Naive thymus-derived CD4-positive, alpha-beta T cell (primary cell): ENCODE measurements around the gene NCAM1. TPM values are rescaled to one million over a fixed set of nuclear protein-coding genes. Genes with fewer than 3 reads are reported as not detected.

Experiments
- ATAC-seq: fragments of 150-1000 bp; cut with Tn5 transposase; 2 replicates; pipeline ENCODE4 v1.10.0; 2021; ENCODE audit warnings: mild to moderate bottlenecking, moderate library complexity
- CTCF ChIA-PET: fragments of 350-600 bp; sonication (Branson Sonifier 250); formaldehyde crosslinking; loops from one replicate; lab custom pipeline; 2021; ENCODE audit warnings: antibody characterized with exemption; lab: Charles Lee
- POLR2A ChIA-PET: fragments of 350-600 bp; sonication (Branson Sonifier 250); formaldehyde crosslinking; loops from one replicate; lab custom pipeline; 2021; ENCODE audit warnings: antibody characterized with exemption, inconsistent platforms; lab: Charles Lee
- DNase-seq, 9 donors: peaks; one replicate each; pipeline versions ENCODE4 v3.0.0 to v3.0.0-alpha.2; 2020 to 2022; ENCODE audit warnings: mixed read lengths in 1 of 9
- H3K27ac ChIP-seq: one replicate; pipeline ENCODE4 v1.7.0; 2013; ENCODE audit warnings: mild to moderate bottlenecking, low read depth, low read length, moderate library complexity
- H3K27me3 ChIP-seq, 2 donors: one replicate each; pipeline ENCODE4 v1.7.0; 2013; ENCODE audit warnings: low read length in 2 of 2, mild to moderate bottlenecking in 2 of 2, moderate library complexity in 2 of 2; ENCODE audit not compliant: control insufficient read depth in 2 of 2, insufficient read depth in 2 of 2
- H3K36me3 ChIP-seq, 3 experiments: 1 replicate in 2 of 3; 2 replicates in 1 of 3; pipeline ENCODE4 v1.7.0; 2013; ENCODE audit warnings: low read length in 3 of 3, mild to moderate bottlenecking in 3 of 3, moderate library complexity in 1 of 3; ENCODE audit not compliant: insufficient read depth in 3 of 3, control insufficient read depth in 2 of 3
- H3K4me1 ChIP-seq, 2 donors: one replicate each; pipeline ENCODE4 v1.7.0; 2013; ENCODE audit warnings: low read length in 2 of 2, mild to moderate bottlenecking in 2 of 2, moderate library complexity in 1 of 2; ENCODE audit not compliant: control insufficient read depth in 2 of 2, insufficient read depth in 2 of 2
- H3K4me3 ChIP-seq: 2 replicates; pipeline ENCODE4 v1.7.0; 2013; ENCODE audit warnings: mild to moderate bottlenecking, low read length
- H3K9me3 ChIP-seq, 3 experiments: 1 replicate in 2 of 3; 2 replicates in 1 of 3; pipeline ENCODE4 v1.7.0; 2013; ENCODE audit warnings: low read length in 3 of 3; ENCODE audit not compliant: control insufficient read depth in 2 of 3
- H3K27ac Mint-ChIP-seq, 9 donors: one replicate each; pipeline ENCODE4 v1.8.0; 2020 to 2022; ENCODE audit warnings: mixed read lengths in 9 of 9, mild to moderate bottlenecking in 8 of 9, moderate library complexity in 5 of 9, inconsistent platforms in 2 of 9
- H3K27me3 Mint-ChIP-seq, 5 donors: one replicate each; pipeline ENCODE4 v1.8.0; 2021 to 2022; ENCODE audit warnings: mixed read lengths in 5 of 5, mild to moderate bottlenecking in 1 of 5
- H3K36me3 Mint-ChIP-seq, 5 donors: one replicate each; pipeline ENCODE4 v1.8.0; 2020 to 2022; ENCODE audit warnings: mixed read lengths in 5 of 5, mild to moderate bottlenecking in 3 of 5, inconsistent platforms in 1 of 5
- H3K4me1 Mint-ChIP-seq, 7 donors: one replicate each; pipeline ENCODE4 v1.8.0; 2020 to 2022; ENCODE audit warnings: mixed read lengths in 7 of 7, mild to moderate bottlenecking in 3 of 7, inconsistent platforms in 1 of 7
- H3K4me3 Mint-ChIP-seq, 10 donors: one replicate each; pipeline ENCODE4 v1.8.0; 2020 to 2022; ENCODE audit warnings: mild to moderate bottlenecking in 10 of 10, mixed read lengths in 10 of 10, moderate library complexity in 6 of 10, inconsistent platforms in 2 of 10
- H3K9me3 Mint-ChIP-seq, 11 donors: one replicate each; pipeline ENCODE4 v1.8.0; 2020 to 2022; ENCODE audit warnings: mixed read lengths in 11 of 11, mild to moderate bottlenecking in 4 of 11, inconsistent platforms in 1 of 11, moderate library complexity in 1 of 11
- intact Hi-C, 2 donors: fragments of 100-400 bp; cut with micrococcal nuclease; formaldehyde crosslinking; loops; one replicate each; pipeline ENCODE4 v1.15.1; 2023
- polyA plus RNA-seq, 2 donors: library from polyadenylated mRNA; unstranded; fragments of 300-500 nt; fragmentation: Illumina TruSeq; gene quantifications; one replicate each; pipeline ENCODE4 v1.2.3, GENCODE V29; 2021
- total RNA-seq, 6 experiments: library from RNA in 5 of 6; stranded (reverse) in 5 of 6; gene quantifications; 1 replicate in 5 of 6; 2 replicates in 1 of 6; pipeline ENCODE4 v1.2.3 and lab custom pipeline; 2021 to 2026

NCAM1 gene
- total and polyA plus RNA-seq, 7 experiments from 2014 or later: 0.06 to 18.8 (median 1.0) TPM; not detected in 2

DNA sequence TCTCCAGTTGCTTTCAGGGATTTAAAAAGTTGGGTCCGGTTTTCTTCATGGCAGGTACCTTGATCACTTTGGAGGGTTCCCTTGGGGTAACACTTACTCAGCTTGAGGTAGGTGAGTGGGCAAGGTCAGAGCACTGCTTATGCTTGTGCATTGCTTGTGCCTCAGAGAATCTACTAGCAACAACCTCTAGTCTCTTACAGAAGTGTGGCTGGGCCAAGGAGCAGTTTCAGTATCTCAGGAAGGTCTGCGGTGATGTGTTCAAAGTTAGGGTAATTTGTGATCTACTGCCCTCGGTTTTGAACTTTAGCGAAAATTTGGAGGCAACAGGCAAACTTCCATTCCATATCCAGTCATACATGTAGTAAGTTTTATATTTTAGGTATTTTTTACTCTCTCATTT lies 62.8 kb downstream of the NCAM1 start:
- H3K27me3 ChIP-seq: no peaks in the 10 kb centered on the region
- ATAC-seq: no peak
- H3K36me3 Mint-ChIP-seq: no peaks in the 10 kb centered on the region
- ChIA-PET POLR2A (no interaction called here), CTCF (no interaction called here)
- H3K9me3 Mint-ChIP-seq: no peaks in the 10 kb centered on the region
- no peaks in the 10 kb centered on the region for H3K4me1 ChIP-seq
- intact Hi-C loops: no loop called here
- no peak overlapping the region for H3K4me3 ChIP-seq
- H3K4me1 Mint-ChIP-seq: peaks cover 0 to 6% (median 0%) of the 10 kb centered on the region in 7 donors
- peaks cover 3 to 25% (median 16%) of the 10 kb centered on the region in 5 donors for H3K27me3 Mint-ChIP-seq
- no peaks in the 10 kb centered on the region for H3K36me3 ChIP-seq
- H3K9me3 ChIP-seq: no peaks in the 10 kb centered on the region
- no peak for DNase-seq
- no peak overlapping the region for H3K27ac Mint-ChIP-seq
- H3K27ac ChIP-seq: no peak overlapping the region
- no peak overlapping the region for H3K4me3 Mint-ChIP-seq

DNA sequence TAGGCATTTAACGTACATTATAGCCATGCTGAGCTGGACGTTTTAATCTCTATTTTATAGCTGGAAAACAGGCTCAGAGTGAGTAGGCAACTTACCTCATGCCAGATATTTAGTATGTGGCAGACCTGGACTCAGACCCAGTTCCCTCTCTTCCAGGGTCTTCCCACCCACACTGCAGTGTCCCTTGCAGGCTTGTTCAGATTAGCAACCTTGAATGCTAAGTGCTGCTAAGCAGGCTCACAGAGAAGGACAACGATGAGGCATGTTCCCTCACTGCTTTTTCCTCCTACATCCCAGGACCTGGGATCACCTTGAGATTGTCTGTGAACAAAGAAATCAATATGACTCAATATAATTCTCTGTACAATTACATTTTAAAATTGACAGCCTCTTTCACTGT lies 65.6 kb downstream of the NCAM1 start:
- Histone ChIP-seq H3K4me1 (no peaks in the 10 kb centered on the region), H3K4me3 (no peak overlapping the region), H3K27ac (no peak overlapping the region), H3K36me3 (no peaks in the 10 kb centered on the region), H3K9me3 (no peaks in the 10 kb centered on the region), H3K27me3 (no peaks in the 10 kb centered on the region)
- POLR2A ChIA-PET: no interaction called here
- ATAC-seq: no peak
- no peaks in the 10 kb centered on the region for H3K36me3 Mint-ChIP-seq
- DNase-seq: no peak
- H3K27ac Mint-ChIP-seq: no peak overlapping the region
- peaks cover 0 to 1% (median 0%) of the 10 kb centered on the region in 7 donors for H3K4me1 Mint-ChIP-seq
- H3K27me3 Mint-ChIP-seq: peaks cover 0 to 21% (median 9%) of the 10 kb centered on the region in 5 donors
- intact Hi-C loops: no loop called here
- no peaks in the 10 kb centered on the region for H3K9me3 Mint-ChIP-seq
- H3K4me3 Mint-ChIP-seq: no peak overlapping the region
- CTCF ChIA-PET: no interaction called here

DNA sequence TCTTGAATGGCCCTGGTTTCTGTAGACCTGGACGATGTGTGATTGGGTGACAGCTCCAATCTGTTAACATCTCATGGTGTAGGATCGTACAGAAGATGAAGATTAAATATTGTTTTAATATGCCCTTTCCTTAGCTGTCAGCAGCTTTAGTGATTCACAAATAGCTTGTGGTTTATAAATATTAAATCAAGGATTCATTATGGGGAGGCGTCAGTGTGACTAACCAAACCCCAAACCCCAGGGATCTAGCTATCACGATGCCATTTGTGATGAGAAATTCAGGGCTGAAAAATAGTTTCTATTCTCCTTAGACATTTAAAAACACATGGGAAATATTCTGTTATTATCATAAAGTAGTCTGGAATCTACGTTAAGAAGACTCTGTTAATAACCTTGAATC lies 73.4 kb downstream of the NCAM1 start:
- H3K27ac Mint-ChIP-seq: no peak overlapping the region
- H3K9me3 ChIP-seq: no peaks in the 10 kb centered on the region
- DNase-seq (no peak), ATAC-seq (no peak)
- H3K36me3 ChIP-seq: no peaks in the 10 kb centered on the region
- peaks cover 0 to 14% (median 0%) of the 10 kb centered on the region in 5 donors for H3K27me3 Mint-ChIP-seq
- H3K4me1 ChIP-seq: no peaks in the 10 kb centered on the region
- no peaks in the 10 kb centered on the region for H3K36me3 Mint-ChIP-seq
- POLR2A ChIA-PET: no interaction called here
- no peak overlapping the region for H3K27ac ChIP-seq
- no peaks in the 10 kb centered on the region for H3K27me3 ChIP-seq
- CTCF ChIA-PET: no interaction called here
- intact Hi-C loops: no loop called here
- no peak overlapping the region for H3K4me3 ChIP-seq
- H3K9me3 Mint-ChIP-seq: peaks cover 0 to 17% (median 2%) of the 10 kb centered on the region in 11 donors
- peaks cover 0 to 1% (median 0%) of the 10 kb centered on the region in 7 donors for H3K4me1 Mint-ChIP-seq
- H3K4me3 Mint-ChIP-seq: no peak overlapping the region

- H3K4me3 ChIP-seq: no peak overlapping the region
- no peaks in the 10 kb centered on the region for H3K36me3 ChIP-seq
- H3K27ac ChIP-seq: no peak overlapping the region
- Mint-ChIP-seq H3K4me3 (no peak overlapping the region), H3K36me3 (no peaks in the 10 kb centered on the region), H3K4me1 (peaks cover 0 to 1% (median 0%) of the 10 kb centered on the region in 7 donors), H3K27ac (no peak overlapping the region), H3K9me3 (peaks cover 0 to 17% (median 2%) of the 10 kb centered on the region in 11 donors), H3K27me3 (peaks cover 0 to 14% (median 0%) of the 10 kb centered on the region in 5 donors)
- DNase-seq (no peak), ATAC-seq (no peak)
- intact Hi-C loops: no loop called here
- no peaks in the 10 kb centered on the region for H3K27me3 ChIP-seq
- CTCF ChIA-PET: no interaction called here
- no peaks in the 10 kb centered on the region for H3K9me3 ChIP-seq
- POLR2A ChIA-PET: no interaction called here
- H3K4me1 ChIP-seq: no peaks in the 10 kb centered on the region
Observed at GRCh38 chr11:113035708-113036107, 74.5 kb downstream of the NCAM1 start.

GRCh38 chr11:113043698-113044097 lies 82.5 kb downstream of the NCAM1 start:
- Mint-ChIP-seq H3K4me1 (peaks cover 0 to 2% (median 0%) of the 10 kb centered on the region in 7 donors), H3K27me3 (peaks cover 0 to 18% (median 8%) of the 10 kb centered on the region in 5 donors), H3K27ac (no peak overlapping the region), H3K9me3 (peaks cover 0 to 11% (median 2%) of the 10 kb centered on the region in 11 donors), H3K4me3 (no peak overlapping the region), H3K36me3 (no peaks in the 10 kb centered on the region)
- no peak for ATAC-seq
- Histone ChIP-seq H3K4me1 (no peaks in the 10 kb centered on the region), H3K27me3 (no peaks in the 10 kb centered on the region), H3K27ac (no peak overlapping the region), H3K36me3 (no peaks in the 10 kb centered on the region), H3K9me3 (no peaks in the 10 kb centered on the region), H3K4me3 (no peak overlapping the region)
- CTCF ChIA-PET: no interaction called here
- no peak for DNase-seq
- intact Hi-C loops: no loop called here
- POLR2A ChIA-PET: no interaction called here

- H3K27me3 ChIP-seq: no peaks in the 10 kb centered on the region
- no peak overlapping the region for H3K27ac ChIP-seq
- no peak overlapping the region for H3K4me3 ChIP-seq
- CTCF ChIA-PET: no interaction called here
- intact Hi-C loops: no loop called here
- no peaks in the 10 kb centered on the region for H3K36me3 Mint-ChIP-seq
- H3K9me3 ChIP-seq: no peaks in the 10 kb centered on the region
- peaks cover 0 to 2% (median 0%) of the 10 kb centered on the region in 7 donors for H3K4me1 Mint-ChIP-seq
- H3K4me1 ChIP-seq: no peaks in the 10 kb centered on the region
- no peak overlapping the region for H3K27ac Mint-ChIP-seq
- H3K27me3 Mint-ChIP-seq: peaks cover 0 to 18% (median 8%) of the 10 kb centered on the region in 5 donors
- POLR2A ChIA-PET: no interaction called here
- no peak for DNase-seq
- H3K9me3 Mint-ChIP-seq: peaks cover 0 to 14% (median 3%) of the 10 kb centered on the region in 11 donors
- no peak for ATAC-seq
- H3K4me3 Mint-ChIP-seq: no peak overlapping the region
- H3K36me3 ChIP-seq: no peaks in the 10 kb centered on the region
Observed at GRCh38 chr11:113045146-113045545, 83.9 kb downstream of the NCAM1 start.

GRCh38 chr11:113046866-113047265 lies 85.6 kb downstream of the NCAM1 start:
- no peak overlapping the region for H3K27ac Mint-ChIP-seq
- ChIA-PET POLR2A (no interaction called here), CTCF (no interaction called here)
- Histone ChIP-seq H3K27me3 (no peaks in the 10 kb centered on the region), H3K4me3 (no peak overlapping the region), H3K36me3 (no peaks in the 10 kb centered on the region), H3K9me3 (no peaks in the 10 kb centered on the region), H3K4me1 (no peaks in the 10 kb centered on the region), H3K27ac (no peak overlapping the region)
- intact Hi-C loops: no loop called here
- no peak overlapping the region for H3K4me3 Mint-ChIP-seq
- DNase-seq (no peak), ATAC-seq (no peak)
- peaks cover 0 to 2% (median 0%) of the 10 kb centered on the region in 7 donors for H3K4me1 Mint-ChIP-seq
- H3K27me3 Mint-ChIP-seq: peaks cover 0 to 16% (median 8%) of the 10 kb centered on the region in 5 donors
- H3K9me3 Mint-ChIP-seq: peaks cover 0 to 18% (median 3%) of the 10 kb centered on the region in 11 donors
- no peaks in the 10 kb centered on the region for H3K36me3 Mint-ChIP-seq
